ENCODE results near the gene GRB10. TPM values are rescaled to one million over a fixed set of nuclear protein-coding genes. Genes with fewer than 3 reads are reported as not detected.

GRB10 gene
- total and polyA plus RNA-seq, 2 experiments from 2014 or later, result 35.0 to 154 TPM

DNA sequence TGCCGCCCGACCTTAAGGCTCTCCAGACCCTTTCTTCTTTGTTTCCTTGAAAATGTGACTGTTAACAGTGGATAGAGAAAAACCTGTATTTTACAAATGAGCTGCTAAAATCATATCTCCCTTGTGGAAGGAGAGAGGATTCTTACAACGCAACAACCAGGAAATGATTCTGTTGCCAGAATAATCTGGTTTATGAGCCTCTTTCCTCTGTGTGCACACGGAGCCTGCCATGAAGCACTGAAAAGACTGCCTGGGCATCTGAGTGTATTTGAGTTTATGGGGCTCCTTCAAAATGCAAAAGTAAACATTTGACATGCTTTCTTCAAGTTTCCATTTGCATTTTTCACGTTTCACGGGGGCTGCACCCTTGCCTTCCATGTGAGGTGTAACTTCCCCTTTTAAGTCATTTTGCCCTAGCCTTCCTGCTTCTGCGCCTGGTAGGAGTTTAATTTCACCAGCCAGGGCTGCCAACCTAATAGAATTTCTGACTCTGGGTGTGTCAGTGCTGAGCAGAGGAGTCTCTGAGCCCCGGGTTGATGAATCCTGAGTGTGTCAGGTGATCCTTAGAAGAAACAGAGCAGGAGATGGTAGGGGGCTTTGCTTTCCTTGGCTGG, 101.2 kb downstream of the GRB10 start:
- Histone ChIP-seq H4K20me1 (replicated peaks; ENCODE audit: insufficient read depth) (peaks cover 23% of the 10 kb centered on the region; the same call in 1 of the 2 replicates), H3K27me3 (ENCODE audit: insufficient read depth) (no peaks in the 10 kb centered on the region), H3F3A (replicated peaks; ENCODE audit: low read depth) (no peaks in the 10 kb centered on the region), H3K4me1 (ENCODE audit: insufficient read depth) (peaks cover 34% of the 10 kb centered on the region), H3K4me3 (no peak overlapping the region), H3K79me2 (replicated peaks; ENCODE audit: insufficient read depth) (peaks cover 97% of the 10 kb centered on the region), H3K9me2 (ENCODE audit: insufficient read depth) (no peaks in the 10 kb centered on the region), H3K36me3 (ENCODE audit: insufficient read depth) (no peaks in the 10 kb centered on the region), H3K4me2 (no peak overlapping the region), H3K27ac (ENCODE audit: low read depth) (peak overlapping the region; percentile 64), H2AFZ (no peak overlapping the region)
- Mint-ChIP-seq H3K4me3 (no peak overlapping the region), H3K4me1 (peaks cover 46% of the 10 kb centered on the region), H3K9me3 (no peaks in the 10 kb centered on the region), H3K27ac (peak overlapping the region; percentile 21; the same call in 1 of the 2 replicates), H3K27me3 (ENCODE audit: insufficient read depth, low read depth, poor library complexity) (peaks cover 4% of the 10 kb centered on the region), H3K36me3 (ENCODE audit: low read depth) (peaks cover 12% of the 10 kb centered on the region; the same call in 2 of the 3 replicates)
- DNase-seq (ENCODE audit: low spot score) (no peak), ATAC-seq (no peak)
- TF ChIP-seq, protein P1, sequence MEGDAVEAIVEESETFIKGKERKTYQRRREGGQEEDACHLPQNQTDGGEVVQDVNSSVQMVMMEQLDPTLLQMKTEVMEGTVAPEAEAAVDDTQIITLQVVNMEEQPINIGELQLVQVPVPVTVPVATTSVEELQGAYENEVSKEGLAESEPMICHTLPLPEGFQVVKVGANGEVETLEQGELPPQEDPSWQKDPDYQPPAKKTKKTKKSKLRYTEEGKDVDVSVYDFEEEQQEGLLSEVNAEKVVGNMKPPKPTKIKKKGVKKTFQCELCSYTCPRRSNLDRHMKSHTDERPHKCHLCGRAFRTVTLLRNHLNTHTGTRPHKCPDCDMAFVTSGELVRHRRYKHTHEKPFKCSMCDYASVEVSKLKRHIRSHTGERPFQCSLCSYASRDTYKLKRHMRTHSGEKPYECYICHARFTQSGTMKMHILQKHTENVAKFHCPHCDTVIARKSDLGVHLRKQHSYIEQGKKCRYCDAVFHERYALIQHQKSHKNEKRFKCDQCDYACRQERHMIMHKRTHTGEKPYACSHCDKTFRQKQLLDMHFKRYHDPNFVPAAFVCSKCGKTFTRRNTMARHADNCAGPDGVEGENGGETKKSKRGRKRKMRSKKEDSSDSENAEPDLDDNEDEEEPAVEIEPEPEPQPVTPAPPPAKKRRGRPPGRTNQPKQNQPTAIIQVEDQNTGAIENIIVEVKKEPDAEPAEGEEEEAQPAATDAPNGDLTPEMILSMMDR (conservative IDR thresholded peaks at IDR 0.05; ENCODE audit: low read depth in 2 of 2), result no peak
- TF ChIP-seq CREB1 (CRISPR knock-in tag; IDR thresholded peaks at IDR 0.05; ENCODE audit: low read depth) (no peak), ZNF331 (CRISPR knock-in tag; IDR thresholded peaks at IDR 0.05; ENCODE audit: low read depth) (no peak), STAT1 (IDR thresholded peaks at IDR 0.05; ENCODE audit: unreplicated experiment) (no peak), ZNF114 (CRISPR knock-in tag; IDR thresholded peaks at IDR 0.05) (no peak), POLR2AphosphoS5 (IDR thresholded peaks at IDR 0.05; ENCODE audit: low read depth) (no peak), EZH2 (IDR thresholded peaks at IDR 0.05; ENCODE audit: low read depth, unreplicated experiment) (no peak), JUNB (IDR thresholded peaks at IDR 0.05; ENCODE audit: unreplicated experiment) (no peak), NANOG (IDR thresholded peaks at IDR 0.05; ENCODE audit: borderline replicate concordance) (no peak), EZH2phosphoT487 (IDR thresholded peaks at IDR 0.05; ENCODE audit: unreplicated experiment) (no peak)
- TF ChIP-seq, protein P2, sequence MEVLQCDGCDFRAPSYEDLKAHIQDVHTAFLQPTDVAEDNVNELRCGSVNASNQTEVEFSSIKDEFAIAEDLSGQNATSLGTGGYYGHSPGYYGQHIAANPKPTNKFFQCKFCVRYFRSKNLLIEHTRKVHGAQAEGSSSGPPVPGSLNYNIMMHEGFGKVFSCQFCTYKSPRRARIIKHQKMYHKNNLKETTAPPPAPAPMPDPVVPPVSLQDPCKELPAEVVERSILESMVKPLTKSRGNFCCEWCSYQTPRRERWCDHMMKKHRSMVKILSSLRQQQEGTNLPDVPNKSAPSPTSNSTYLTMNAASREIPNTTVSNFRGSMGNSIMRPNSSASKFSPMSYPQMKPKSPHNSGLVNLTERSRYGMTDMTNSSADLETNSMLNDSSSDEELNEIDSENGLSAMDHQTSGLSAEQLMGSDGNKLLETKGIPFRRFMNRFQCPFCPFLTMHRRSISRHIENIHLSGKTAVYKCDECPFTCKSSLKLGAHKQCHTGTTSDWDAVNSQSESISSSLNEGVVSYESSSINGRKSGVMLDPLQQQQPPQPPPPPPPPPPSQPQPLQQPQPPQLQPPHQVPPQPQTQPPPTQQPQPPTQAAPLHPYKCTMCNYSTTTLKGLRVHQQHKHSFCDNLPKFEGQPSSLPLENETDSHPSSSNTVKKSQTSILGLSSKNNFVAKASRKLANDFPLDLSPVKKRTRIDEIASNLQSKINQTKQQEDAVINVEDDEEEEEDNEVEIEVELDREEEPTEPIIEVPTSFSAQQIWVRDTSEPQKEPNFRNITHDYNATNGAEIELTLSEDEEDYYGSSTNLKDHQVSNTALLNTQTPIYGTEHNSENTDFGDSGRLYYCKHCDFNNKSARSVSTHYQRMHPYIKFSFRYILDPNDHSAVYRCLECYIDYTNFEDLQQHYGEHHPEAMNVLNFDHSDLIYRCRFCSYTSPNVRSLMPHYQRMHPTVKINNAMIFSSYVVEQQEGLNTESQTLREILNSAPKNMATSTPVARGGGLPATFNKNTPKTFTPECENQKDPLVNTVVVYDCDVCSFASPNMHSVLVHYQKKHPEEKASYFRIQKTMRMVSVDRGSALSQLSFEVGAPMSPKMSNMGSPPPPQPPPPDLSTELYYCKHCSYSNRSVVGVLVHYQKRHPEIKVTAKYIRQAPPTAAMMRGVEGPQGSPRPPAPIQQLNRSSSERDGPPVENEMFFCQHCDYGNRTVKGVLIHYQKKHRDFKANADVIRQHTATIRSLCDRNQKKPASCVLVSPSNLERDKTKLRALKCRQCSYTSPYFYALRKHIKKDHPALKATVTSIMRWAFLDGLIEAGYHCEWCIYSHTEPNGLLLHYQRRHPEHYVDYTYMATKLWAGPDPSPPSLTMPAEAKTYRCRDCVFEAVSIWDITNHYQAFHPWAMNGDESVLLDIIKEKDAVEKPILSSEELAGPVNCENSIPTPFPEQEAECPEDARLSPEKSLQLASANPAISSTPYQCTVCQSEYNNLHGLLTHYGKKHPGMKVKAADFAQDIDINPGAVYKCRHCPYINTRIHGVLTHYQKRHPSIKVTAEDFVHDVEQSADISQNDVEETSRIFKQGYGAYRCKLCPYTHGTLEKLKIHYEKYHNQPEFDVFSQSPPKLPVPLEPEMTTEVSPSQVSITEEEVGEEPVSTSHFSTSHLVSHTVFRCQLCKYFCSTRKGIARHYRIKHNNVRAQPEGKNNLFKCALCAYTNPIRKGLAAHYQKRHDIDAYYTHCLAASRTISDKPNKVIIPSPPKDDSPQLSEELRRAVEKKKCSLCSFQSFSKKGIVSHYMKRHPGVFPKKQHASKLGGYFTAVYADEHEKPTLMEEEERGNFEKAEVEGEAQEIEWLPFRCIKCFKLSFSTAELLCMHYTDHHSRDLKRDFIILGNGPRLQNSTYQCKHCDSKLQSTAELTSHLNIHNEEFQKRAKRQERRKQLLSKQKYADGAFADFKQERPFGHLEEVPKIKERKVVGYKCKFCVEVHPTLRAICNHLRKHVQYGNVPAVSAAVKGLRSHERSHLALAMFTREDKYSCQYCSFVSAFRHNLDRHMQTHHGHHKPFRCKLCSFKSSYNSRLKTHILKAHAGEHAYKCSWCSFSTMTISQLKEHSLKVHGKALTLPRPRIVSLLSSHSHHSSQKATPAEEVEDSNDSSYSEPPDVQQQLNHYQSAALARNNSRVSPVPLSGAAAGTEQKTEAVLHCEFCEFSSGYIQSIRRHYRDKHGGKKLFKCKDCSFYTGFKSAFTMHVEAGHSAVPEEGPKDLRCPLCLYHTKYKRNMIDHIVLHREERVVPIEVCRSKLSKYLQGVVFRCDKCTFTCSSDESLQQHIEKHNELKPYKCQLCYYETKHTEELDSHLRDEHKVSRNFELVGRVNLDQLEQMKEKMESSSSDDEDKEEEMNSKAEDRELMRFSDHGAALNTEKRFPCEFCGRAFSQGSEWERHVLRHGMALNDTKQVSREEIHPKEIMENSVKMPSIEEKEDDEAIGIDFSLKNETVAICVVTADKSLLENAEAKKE (CRISPR knock-in tag; IDR thresholded peaks at IDR 0.05), result no peak
- TF ChIP-seq, protein P3, sequence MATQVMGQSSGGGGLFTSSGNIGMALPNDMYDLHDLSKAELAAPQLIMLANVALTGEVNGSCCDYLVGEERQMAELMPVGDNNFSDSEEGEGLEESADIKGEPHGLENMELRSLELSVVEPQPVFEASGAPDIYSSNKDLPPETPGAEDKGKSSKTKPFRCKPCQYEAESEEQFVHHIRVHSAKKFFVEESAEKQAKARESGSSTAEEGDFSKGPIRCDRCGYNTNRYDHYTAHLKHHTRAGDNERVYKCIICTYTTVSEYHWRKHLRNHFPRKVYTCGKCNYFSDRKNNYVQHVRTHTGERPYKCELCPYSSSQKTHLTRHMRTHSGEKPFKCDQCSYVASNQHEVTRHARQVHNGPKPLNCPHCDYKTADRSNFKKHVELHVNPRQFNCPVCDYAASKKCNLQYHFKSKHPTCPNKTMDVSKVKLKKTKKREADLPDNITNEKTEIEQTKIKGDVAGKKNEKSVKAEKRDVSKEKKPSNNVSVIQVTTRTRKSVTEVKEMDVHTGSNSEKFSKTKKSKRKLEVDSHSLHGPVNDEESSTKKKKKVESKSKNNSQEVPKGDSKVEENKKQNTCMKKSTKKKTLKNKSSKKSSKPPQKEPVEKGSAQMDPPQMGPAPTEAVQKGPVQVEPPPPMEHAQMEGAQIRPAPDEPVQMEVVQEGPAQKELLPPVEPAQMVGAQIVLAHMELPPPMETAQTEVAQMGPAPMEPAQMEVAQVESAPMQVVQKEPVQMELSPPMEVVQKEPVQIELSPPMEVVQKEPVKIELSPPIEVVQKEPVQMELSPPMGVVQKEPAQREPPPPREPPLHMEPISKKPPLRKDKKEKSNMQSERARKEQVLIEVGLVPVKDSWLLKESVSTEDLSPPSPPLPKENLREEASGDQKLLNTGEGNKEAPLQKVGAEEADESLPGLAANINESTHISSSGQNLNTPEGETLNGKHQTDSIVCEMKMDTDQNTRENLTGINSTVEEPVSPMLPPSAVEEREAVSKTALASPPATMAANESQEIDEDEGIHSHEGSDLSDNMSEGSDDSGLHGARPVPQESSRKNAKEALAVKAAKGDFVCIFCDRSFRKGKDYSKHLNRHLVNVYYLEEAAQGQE (IDR thresholded peaks at IDR 0.05; ENCODE audit: unreplicated experiment), result no peak
- TF ChIP-seq, protein P4, sequence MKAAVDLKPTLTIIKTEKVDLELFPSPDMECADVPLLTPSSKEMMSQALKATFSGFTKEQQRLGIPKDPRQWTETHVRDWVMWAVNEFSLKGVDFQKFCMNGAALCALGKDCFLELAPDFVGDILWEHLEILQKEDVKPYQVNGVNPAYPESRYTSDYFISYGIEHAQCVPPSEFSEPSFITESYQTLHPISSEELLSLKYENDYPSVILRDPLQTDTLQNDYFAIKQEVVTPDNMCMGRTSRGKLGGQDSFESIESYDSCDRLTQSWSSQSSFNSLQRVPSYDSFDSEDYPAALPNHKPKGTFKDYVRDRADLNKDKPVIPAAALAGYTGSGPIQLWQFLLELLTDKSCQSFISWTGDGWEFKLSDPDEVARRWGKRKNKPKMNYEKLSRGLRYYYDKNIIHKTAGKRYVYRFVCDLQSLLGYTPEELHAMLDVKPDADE (IDR thresholded peaks at IDR 0.05), result no peak

All from GM23338 (cell line).